A673 (cell line): ENCODE results near the gene TDRD5. TPM values are rescaled to one million over a fixed set of nuclear protein-coding genes. Genes with fewer than 3 reads are reported as not detected.

Experiments
- BruUV-seq: library from RNA; stranded (reverse); fragments of 400-500 nt; replicated peaks from 2 replicates; lab custom pipeline; 2021; lab: Mats Ljungman, UMichigan
- CTCF ChIA-PET: fragments of 300-600 bp; sonication (Branson Sonifier 250); formaldehyde crosslinking; loops from one replicate; lab custom pipeline; 2022; ENCODE audit warnings: antibody characterized with exemption; lab: Charles Lee
- POLR2A ChIA-PET: fragments of 300-600 bp; sonication (Branson Sonifier 250); formaldehyde crosslinking; loops from one replicate; lab custom pipeline; 2022; ENCODE audit warnings: antibody characterized with exemption; ENCODE audit not compliant: low non-redundant PET; lab: Charles Lee
- DNase-seq: peaks from one replicate; pipeline ENCODE4 v3.0.0-alpha.2; 2015; ENCODE audit warnings: low spot score
- H3K27ac ChIP-seq: fragments of 200-600 bp; sonication (generic); 2 replicates; pipeline ENCODE4 v1.5.1; 2016; ENCODE audit warnings: mixed run types, low read depth, mild to moderate bottlenecking, mixed read lengths, antibody characterized with exemption, low read length; ENCODE audit not compliant: poor library complexity, severe bottlenecking
- H3K27me3 ChIP-seq: fragments of 200-600 bp; sonication (generic); replicated peaks from 2 replicates; pipeline ENCODE4 v1.6.1; 2017; ENCODE audit warnings: mixed run types, low read depth, mild to moderate bottlenecking, mixed read lengths, antibody characterized with exemption, low read length; ENCODE audit not compliant: insufficient read depth, poor library complexity
- H3K36me3 ChIP-seq: fragments of 200-600 bp; sonication (generic); 2 replicates; pipeline ENCODE4 v1.6.1; 2016; ENCODE audit warnings: mixed run types, mild to moderate bottlenecking, mixed read lengths, antibody characterized with exemption, low read length; ENCODE audit not compliant: insufficient read depth, poor library complexity, severe bottlenecking
- H3K4me1 ChIP-seq: fragments of 200-600 bp; sonication (generic); 2 replicates; pipeline ENCODE4 v1.6.1; 2017; ENCODE audit warnings: mixed run types, mild to moderate bottlenecking, mixed read lengths, antibody characterized with exemption, low read length; ENCODE audit not compliant: insufficient read depth, poor library complexity, severe bottlenecking
- H3K4me3 ChIP-seq: fragments of 200-600 bp; sonication (generic); 2 replicates; pipeline ENCODE4 v1.5.1; 2016; ENCODE audit warnings: low read depth, mixed run types, mild to moderate bottlenecking, mixed read lengths, low read length; ENCODE audit not compliant: poor library complexity, severe bottlenecking
- H3K9me3 ChIP-seq: fragments of 200-600 bp; sonication (generic); 2 replicates; pipeline ENCODE4 v1.6.1; 2016; ENCODE audit warnings: mixed run types, low read depth, mild to moderate bottlenecking, mixed read lengths, antibody characterized with exemption, low read length; ENCODE audit not compliant: poor library complexity, severe bottlenecking
- EZH2 ChIP-seq: fragments of 200-600 bp; sonication (generic); IDR thresholded peaks from 2 replicates; pipeline ENCODE4 v1.6.1; 2017; ENCODE audit warnings: borderline replicate concordance, low read depth, mild to moderate bottlenecking, mixed read lengths, antibody characterized with exemption, low read length; ENCODE audit not compliant: poor library complexity, severe bottlenecking
- intact Hi-C: fragments of 100-400 bp; cut with micrococcal nuclease; formaldehyde crosslinking; loops from one replicate; pipeline ENCODE4 v1.10.0; 2022; ENCODE audit not compliant: unreplicated experiment
- total RNA-seq: library from RNA; stranded (reverse); gene quantifications from 2 replicates; pipeline ENCODE4 v1.2.3, GENCODE V29; 2021
- TF ChIP-seq, protein P1 (sequence below): fragments of 300-800, 200-600 bp; sonication (generic); conservative IDR thresholded peaks from 2 replicates; pipeline ENCODE4 v1.5.1; 2017; ENCODE audit warnings: low read depth, mild to moderate bottlenecking, antibody characterized with exemption, low read length, moderate library complexity, mixed read lengths

Gene TDRD5
- total RNA-seq, 1 experiment from 2014 or later, result not detected

- ChIA-PET POLR2A (no interaction called here), CTCF (no interaction called here)
- H3K4me1 ChIP-seq, result no peaks in the 10 kb centered on the region
- TF ChIP-seq EZH2, result no peak
- TF ChIP-seq, protein P1, sequence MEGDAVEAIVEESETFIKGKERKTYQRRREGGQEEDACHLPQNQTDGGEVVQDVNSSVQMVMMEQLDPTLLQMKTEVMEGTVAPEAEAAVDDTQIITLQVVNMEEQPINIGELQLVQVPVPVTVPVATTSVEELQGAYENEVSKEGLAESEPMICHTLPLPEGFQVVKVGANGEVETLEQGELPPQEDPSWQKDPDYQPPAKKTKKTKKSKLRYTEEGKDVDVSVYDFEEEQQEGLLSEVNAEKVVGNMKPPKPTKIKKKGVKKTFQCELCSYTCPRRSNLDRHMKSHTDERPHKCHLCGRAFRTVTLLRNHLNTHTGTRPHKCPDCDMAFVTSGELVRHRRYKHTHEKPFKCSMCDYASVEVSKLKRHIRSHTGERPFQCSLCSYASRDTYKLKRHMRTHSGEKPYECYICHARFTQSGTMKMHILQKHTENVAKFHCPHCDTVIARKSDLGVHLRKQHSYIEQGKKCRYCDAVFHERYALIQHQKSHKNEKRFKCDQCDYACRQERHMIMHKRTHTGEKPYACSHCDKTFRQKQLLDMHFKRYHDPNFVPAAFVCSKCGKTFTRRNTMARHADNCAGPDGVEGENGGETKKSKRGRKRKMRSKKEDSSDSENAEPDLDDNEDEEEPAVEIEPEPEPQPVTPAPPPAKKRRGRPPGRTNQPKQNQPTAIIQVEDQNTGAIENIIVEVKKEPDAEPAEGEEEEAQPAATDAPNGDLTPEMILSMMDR, result no peak
- no peaks in the 10 kb centered on the region for H3K9me3 ChIP-seq
- no peak for DNase-seq
- no peak overlapping the region for H3K27ac ChIP-seq
- intact Hi-C loops, result no loop called here
- peaks cover 5% of the 10 kb centered on the region for H3K27me3 ChIP-seq
- no TSS peak for BruUV-seq
- no peak overlapping the region for H3K4me3 ChIP-seq
- H3K36me3 ChIP-seq, result no peaks in the 10 kb centered on the region
Measured at GRCh38 chr1:179630719-179631118, 39.1 kb downstream of the TDRD5 start.

GRCh38 chr1:179632868-179633267, 41.2 kb downstream of the TDRD5 start:
- H3K4me1 ChIP-seq, result no peaks in the 10 kb centered on the region

DNA sequence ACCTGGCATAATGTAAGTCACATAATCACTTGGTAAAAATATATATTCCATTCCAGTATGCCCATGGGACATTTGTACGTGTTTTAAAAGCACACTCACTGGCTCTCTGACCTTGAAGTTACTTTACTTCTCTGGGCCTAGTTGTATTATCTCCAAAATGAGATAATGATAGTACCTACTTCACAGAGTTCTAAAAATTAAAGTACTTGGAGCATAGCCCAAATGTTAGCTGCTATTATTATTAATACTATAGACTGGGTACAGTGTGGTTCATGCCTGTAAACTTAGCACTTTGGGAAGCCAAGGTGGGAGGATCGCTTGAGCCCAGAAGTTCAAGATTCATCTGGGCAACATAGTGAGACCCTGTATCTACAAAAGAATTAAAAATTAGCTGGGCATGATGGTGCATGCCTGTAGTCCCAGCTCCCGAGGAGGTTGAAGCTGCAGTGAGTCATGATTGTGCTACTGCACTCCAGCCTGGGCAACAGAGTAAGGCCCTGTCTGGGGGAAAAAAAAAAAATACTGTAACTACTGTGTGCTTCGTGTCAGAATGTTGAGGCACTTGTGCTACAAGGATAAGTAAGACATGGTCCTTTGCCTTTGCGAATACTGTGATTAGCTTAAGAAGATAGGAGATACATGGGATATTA, 45.7 kb downstream of the TDRD5 start:
- peak; percentile 5 for DNase-seq
- ChIA-PET POLR2A (no interaction called here), CTCF (no interaction called here)
- Histone ChIP-seq H3K9me3 (no peaks in the 10 kb centered on the region), H3K4me3 (no peak overlapping the region), H3K27me3 (peaks cover 5% of the 10 kb centered on the region), H3K4me1 (no peaks in the 10 kb centered on the region), H3K27ac (no peak overlapping the region), H3K36me3 (no peaks in the 10 kb centered on the region)
- TF ChIP-seq, protein P1, result no peak
- no peak for TF ChIP-seq EZH2
- intact Hi-C loops, result no loop called here
- no TSS peak for BruUV-seq

More at GRCh38 chr1:179632868-179633267, 41.2 kb downstream of the TDRD5 start:
- H3K27me3 ChIP-seq, result peaks cover 5% of the 10 kb centered on the region
- no peaks in the 10 kb centered on the region for H3K36me3 ChIP-seq
- H3K4me3 ChIP-seq, result no peak overlapping the region
- DNase-seq, result no peak
- no peaks in the 10 kb centered on the region for H3K9me3 ChIP-seq
- intact Hi-C loops, result no loop called here
- no TSS peak for BruUV-seq
- ChIA-PET POLR2A (no interaction called here), CTCF (no interaction called here)
- no peak overlapping the region for H3K27ac ChIP-seq
- TF ChIP-seq EZH2, result no peak
- TF ChIP-seq, protein P1, result no peak
